GM12801 (cell line): ENCODE data around the gene UMOD.

Source experiments
- TF ChIP-seq, protein P1 (sequence below): IDR thresholded peaks from one replicate; pipeline ENCODE4 v1.5.1; 2011; ENCODE audit warnings: control low read depth; ENCODE audit not compliant: insufficient read length; ENCODE audit errors: extremely low read depth

Gene UMOD

DNA sequence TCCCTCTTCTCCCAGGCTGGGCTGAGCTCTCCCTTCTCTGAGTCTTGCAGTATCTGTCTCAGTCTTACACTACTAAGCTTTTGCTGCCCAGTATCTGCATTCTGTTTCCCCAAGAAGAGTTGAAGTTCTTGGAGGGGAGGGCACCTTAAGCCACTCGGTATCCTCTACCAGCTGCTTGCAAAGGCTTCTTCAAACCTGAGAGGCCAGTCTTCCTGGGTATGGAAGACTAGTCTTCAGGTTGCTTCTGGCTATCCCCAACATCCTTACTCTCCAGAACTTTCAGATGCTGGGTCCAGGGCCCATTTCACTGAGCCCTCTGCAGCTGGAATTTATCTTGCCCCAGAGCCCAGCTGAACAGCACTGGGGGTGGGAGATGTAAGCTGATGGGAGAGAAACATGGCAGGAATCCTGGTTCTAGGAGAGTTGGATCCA, 45.3 kb downstream of the UMOD start:
- TF ChIP-seq, protein P1, sequence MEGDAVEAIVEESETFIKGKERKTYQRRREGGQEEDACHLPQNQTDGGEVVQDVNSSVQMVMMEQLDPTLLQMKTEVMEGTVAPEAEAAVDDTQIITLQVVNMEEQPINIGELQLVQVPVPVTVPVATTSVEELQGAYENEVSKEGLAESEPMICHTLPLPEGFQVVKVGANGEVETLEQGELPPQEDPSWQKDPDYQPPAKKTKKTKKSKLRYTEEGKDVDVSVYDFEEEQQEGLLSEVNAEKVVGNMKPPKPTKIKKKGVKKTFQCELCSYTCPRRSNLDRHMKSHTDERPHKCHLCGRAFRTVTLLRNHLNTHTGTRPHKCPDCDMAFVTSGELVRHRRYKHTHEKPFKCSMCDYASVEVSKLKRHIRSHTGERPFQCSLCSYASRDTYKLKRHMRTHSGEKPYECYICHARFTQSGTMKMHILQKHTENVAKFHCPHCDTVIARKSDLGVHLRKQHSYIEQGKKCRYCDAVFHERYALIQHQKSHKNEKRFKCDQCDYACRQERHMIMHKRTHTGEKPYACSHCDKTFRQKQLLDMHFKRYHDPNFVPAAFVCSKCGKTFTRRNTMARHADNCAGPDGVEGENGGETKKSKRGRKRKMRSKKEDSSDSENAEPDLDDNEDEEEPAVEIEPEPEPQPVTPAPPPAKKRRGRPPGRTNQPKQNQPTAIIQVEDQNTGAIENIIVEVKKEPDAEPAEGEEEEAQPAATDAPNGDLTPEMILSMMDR, result no peak

DNA sequence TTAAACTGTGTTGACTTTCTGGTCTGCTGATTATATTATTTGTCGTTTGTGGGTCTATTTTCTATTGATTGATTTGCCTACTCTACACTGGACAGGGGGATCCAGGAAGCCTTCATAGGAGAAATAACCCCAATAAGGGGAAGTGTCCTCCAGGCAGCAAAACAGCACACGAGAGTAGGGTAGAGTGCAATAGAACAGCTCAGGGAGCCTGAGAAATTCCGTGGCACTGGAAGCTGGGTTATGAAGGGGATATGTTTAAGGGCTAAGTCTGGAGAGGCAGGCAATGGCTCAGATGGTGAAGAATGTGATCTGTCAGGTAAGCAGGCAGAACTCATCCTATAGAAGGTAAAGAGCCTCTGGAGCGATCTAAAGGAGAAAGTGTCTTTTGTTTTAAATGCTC, 46.1 kb downstream of the UMOD start:
- TF ChIP-seq, protein P1, result no peak

DNA sequence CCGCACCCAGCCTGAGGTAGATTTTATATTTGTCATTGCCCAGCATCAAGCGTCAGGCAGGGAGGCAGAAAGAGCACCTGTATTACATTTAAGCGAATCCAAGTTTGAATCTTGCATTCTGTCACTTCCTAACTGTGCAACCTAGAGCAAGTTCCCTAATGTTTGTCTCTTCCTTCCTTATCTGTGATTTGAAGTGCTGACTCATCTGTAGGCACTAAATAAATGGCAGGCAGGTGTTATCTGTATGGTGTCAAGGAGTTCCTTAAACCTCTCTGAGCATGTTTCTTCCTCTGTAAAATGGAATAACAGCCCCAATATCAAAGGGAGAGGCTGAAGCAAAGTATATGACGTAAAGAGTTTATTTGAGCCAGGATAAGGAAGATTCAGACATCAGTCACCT, 49.5 kb downstream of the UMOD start:
- TF ChIP-seq, protein P1, result no peak

DNA sequence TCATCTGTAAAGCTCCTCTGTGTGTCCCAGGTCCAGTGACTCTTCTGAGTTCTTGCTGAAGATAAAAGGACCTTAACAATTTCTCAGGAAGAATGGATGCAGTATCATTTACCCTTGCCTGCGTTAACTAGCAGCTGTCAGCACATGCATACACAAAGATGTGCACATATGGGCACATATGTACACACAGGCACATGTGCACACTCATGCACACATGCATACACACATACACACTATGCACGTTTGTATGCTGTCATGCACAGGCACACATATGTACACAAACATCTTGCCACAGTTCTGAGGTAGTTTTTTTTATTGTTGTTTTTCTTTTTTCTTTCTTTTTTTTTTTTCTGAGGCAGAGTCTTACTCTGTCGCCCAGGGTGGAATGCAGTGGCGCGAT, 50.1 kb downstream of the UMOD start:
- TF ChIP-seq, protein P1, result no peak

DNA sequence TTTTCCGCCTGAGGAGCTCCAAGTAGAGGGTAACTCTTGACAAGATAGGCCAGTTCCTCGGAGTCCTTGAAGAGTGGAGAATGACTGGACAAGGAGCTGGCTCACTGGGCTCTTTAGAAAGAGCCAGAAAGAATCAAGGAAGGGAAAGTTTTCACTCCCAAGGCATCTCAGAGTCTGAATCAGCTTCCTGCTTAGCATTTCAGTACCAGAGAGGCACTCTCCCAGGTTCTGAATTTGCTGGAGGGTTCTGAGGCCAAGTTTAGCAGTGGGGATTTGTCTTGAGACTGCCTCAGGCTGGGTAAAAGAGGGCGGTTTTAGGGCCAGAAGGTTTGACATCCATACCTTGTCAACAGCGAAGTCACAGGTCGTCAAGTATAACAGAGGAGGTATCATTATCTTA, 50.7 kb downstream of the UMOD start:
- TF ChIP-seq, protein P1, result no peak

DNA sequence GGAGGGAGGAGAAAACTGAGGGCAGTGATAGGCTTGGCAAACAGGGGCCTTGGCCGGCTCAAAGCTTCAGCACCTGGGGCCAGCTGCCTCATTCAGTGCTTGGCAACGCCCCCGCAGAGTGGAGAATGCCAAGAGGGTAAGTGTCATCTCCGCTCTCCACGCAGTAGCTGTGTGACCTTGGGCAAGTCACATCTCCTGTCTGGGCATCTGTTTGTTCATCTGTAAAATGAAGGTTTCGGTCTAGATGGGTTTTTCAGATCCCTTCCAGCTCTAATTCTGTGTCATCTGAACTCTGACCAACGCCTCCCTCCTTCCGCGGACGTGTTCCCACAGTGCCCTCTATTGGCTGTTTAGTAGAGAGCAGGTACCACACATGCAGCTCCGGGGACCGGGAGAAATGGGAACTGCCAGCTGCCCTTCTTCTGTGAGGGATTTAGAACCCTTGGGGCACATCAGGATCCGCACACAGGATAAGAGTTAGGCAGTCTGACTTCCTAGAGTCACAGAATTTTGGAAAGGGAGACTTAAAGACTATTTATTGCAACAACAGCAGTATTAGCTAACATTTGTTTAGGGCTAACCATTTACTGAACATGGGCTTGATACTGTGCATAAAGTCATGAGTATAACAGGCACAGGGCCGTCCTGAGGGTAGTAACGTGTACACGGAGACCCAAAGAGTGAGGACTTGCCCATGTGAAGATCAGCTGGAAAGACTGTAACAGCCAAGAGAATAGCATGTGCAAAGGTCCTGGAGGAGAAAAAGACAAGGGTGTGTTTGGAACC, 52.0 kb downstream of the UMOD start:
- TF ChIP-seq, protein P1, result no peak

DNA sequence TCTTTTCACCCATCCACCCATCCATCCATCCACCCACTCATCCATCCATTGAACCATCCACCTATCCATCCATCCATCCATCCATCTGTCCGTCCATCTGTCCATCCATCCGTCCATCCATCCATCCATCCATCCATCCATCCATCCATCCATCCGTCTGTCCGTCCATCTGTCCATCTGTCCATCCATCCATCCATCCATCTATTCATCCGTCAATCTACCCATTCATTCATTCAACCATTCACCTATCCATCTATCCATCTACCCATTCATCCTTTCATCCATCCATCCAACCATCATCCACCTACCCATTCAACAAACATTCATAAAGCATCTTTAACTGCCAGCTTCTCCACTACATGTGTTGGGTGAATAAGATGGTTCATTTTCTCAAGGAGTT, 54.1 kb downstream of the UMOD start:
- TF ChIP-seq, protein P1, result no peak
